Lower leg skin (tissue), 4 donors: ENCODE results near the gene SLC39A11. TPM values are rescaled to one million over a fixed set of nuclear protein-coding genes. Genes with fewer than 3 reads are reported as not detected.

Experiments
- DNase-seq, 2 donors: peaks; one replicate each; pipeline ENCODE4 v3.0.0-alpha.2; 2019; ENCODE audit warnings: low spot score in 2 of 2
- H3K4me3 ChIP-seq: fragments of 200-600 bp; sonication (generic); 2 replicates; pipeline ENCODE4 v1.5.1; 2017; ENCODE audit warnings: mild to moderate bottlenecking, low read depth; ENCODE audit not compliant: poor library complexity, severe bottlenecking
- CTCF ChIP-seq, 3 donors: fragments of 450-650 bp; IDR thresholded peaks; one replicate each; pipeline ENCODE4 v1.5.1; 2016; ENCODE audit warnings: antibody characterized with exemption in 3 of 3, mild to moderate bottlenecking in 3 of 3, moderate library complexity in 2 of 3
- POLR2A ChIP-seq, 2 donors: fragments of 450-650 bp; IDR thresholded peaks; one replicate each; pipeline ENCODE4 v1.6.1; 2016 to 2017; ENCODE audit warnings: antibody characterized with exemption in 2 of 2, mild to moderate bottlenecking in 1 of 2, moderate library complexity in 1 of 2
- WGBS, 2 donors: methylation state at CpG; one replicate each; pipeline ENCODE4 v1.1.5; 2018; 5-methylcytosine and 5-hydroxymethylcytosine counted together
- intact Hi-C: fragments of 100-400 bp; cut with DNase I; formaldehyde crosslinking; loops from one replicate; pipeline ENCODE4 v1.15.0; 2023; ENCODE audit warnings: low total_unique reads
- total RNA-seq, 4 donors: library from RNA; depleted of rRNA; stranded (reverse); fragments of >200 nt; gene quantifications; one replicate each; pipeline ENCODE4 v1.1.0, GENCODE V29; 2016

SLC39A11 gene
- total RNA-seq, 4 donors from 2014 or later: 41.6 to 59.0 (median 47.1) TPM

GRCh38 chr17:73057196-73057595, 35.3 kb downstream of the SLC39A11 start:
- WGBS, 2 donors: 95 to 96% methylated on average over 5 of the region's 5 CpGs
- no peak overlapping the region for H3K4me3 ChIP-seq
- TF ChIP-seq CTCF (IDR thresholded peaks at IDR 0.05) (no peak), POLR2A (IDR thresholded peaks at IDR 0.05) (no peak)
- intact Hi-C loops: loop anchor here (1.0 kb wide), 1 partner anchor 19 kb away; no protein-coding TSS in a partner anchor
- DNase-seq: no peak

DNA sequence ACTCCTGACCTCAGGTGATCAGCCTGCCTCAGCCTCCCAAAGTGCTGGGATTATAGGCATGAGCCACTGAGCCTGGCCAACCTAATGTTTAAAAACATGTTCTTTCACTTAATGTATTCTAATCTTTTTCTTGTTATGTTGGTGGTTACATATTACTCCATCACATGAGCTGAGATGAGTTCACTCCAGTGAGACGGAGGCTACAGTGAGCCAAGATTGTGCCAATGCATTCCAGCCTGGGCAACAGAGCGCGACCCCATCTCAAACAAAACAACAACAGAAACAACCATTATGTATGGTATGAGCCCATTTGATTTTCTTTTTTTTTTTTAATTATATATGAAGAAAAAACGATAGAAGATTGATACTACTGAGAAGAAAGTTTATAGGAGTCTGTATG, 39.6 kb downstream of the SLC39A11 start:
- WGBS, 2 donors: 88 to 89% methylated on average over 4 of the region's 4 CpGs
- TF ChIP-seq POLR2A (IDR thresholded peaks at IDR 0.05): no peak
- TF ChIP-seq CTCF (IDR thresholded peaks at IDR 0.05): no peak
- intact Hi-C loops: no loop called here
- DNase-seq: no peak
- H3K4me3 ChIP-seq: no peak overlapping the region

DNA sequence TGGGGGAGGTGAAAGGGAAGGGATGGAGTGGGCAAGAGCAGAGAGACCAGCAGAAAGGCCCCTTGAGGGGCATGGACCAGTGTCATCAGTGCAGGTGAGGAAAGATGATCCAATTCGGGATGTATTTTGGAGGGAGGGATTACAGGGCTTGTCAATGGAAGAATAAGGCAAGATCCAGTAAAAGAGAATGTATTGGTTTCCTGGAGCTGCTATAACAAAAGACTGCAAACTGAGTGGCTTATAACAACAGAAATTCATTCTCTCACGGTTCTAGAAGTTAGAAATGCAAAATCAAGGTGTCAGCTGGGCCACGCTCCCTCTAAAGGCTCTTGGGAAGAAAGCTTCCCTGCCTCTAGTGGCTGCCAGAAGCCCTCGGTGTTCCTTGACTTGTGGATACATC, 41.7 kb downstream of the SLC39A11 start:
- intact Hi-C loops: no loop called here
- no peak overlapping the region for H3K4me3 ChIP-seq
- TF ChIP-seq POLR2A (IDR thresholded peaks at IDR 0.05) (no peak), CTCF (IDR thresholded peaks at IDR 0.05) (no peak)
- WGBS, 2 donors: 94 to 96% methylated on average over 4 of the region's 4 CpGs
- DNase-seq: no peak

GRCh38 chr17:73048170-73048569, 44.3 kb downstream of the SLC39A11 start:
- no peak for DNase-seq
- TF ChIP-seq CTCF (IDR thresholded peaks at IDR 0.05): no peak
- no peak overlapping the region for H3K4me3 ChIP-seq
- intact Hi-C loops: no loop called here
- WGBS, 2 donors: 97% methylated on average over 4 of the region's 4 CpGs

GRCh38 chr17:73045724-73046123, 46.8 kb downstream of the SLC39A11 start:
- intact Hi-C loops: no loop called here
- 88 to 95% methylated on average over 4 of the region's 4 CpGs for WGBS, 2 donors
- DNase-seq: no peak
- no peak for TF ChIP-seq POLR2A (IDR thresholded peaks at IDR 0.05)
- no peak for TF ChIP-seq CTCF (IDR thresholded peaks at IDR 0.05)
- no peak overlapping the region for H3K4me3 ChIP-seq
